Measurements from ENCODE around the gene NCKAP5.
"Not testable (repeated sequence)": the region's sequence is repeated elsewhere in the genome, so short reads cannot be mapped to it uniquely, and the experiment has no call there.

Gene NCKAP5

GRCh38 chr2:132814651-132815050 is 753.6 kb downstream of the NCKAP5 start:
- H3K4me1 ChIP-seq (ENCODE audit: insufficient read depth, low read length), result no peaks in the 10 kb centered on the region
- no peak overlapping the region for H3K4me3 ChIP-seq (ENCODE audit: low read length)
- WGBS, result 97% methylated on average over 2 of the region's 3 CpGs
- no peaks in the 10 kb centered on the region for H3K27me3 ChIP-seq (ENCODE audit: insufficient read depth, low read length)
- no peaks in the 10 kb centered on the region for H3K9me3 ChIP-seq (ENCODE audit: insufficient read depth, low read depth, low read length)
- no peak overlapping the region for H3K9ac ChIP-seq (ENCODE audit: low read depth, low read length)
- no peaks in the 10 kb centered on the region for H3K36me3 ChIP-seq (ENCODE audit: insufficient read depth, low read length)
- no peak overlapping the region for H3K27ac ChIP-seq (ENCODE audit: low read depth, low read length)

GRCh38 chr2:132813422-132813821 is 754.8 kb downstream of the NCKAP5 start:
- Histone ChIP-seq H3K36me3 (ENCODE audit: insufficient read depth, low read length) (no peaks in the 10 kb centered on the region), H3K4me3 (ENCODE audit: low read length) (no peak overlapping the region), H3K4me1 (ENCODE audit: insufficient read depth, low read length) (no peaks in the 10 kb centered on the region), H3K27me3 (ENCODE audit: insufficient read depth, low read length) (no peaks in the 10 kb centered on the region), H3K27ac (ENCODE audit: low read depth, low read length) (no peak overlapping the region), H3K9ac (ENCODE audit: low read depth, low read length) (no peak overlapping the region), H3K9me3 (ENCODE audit: insufficient read depth, low read depth, low read length) (no peaks in the 10 kb centered on the region)
- 96% methylated on average over 2 of the region's 2 CpGs for WGBS

GRCh38 chr2:132811148-132811915 is 756.9 kb downstream of the NCKAP5 start:
- Histone ChIP-seq H3K4me3 (ENCODE audit: low read length) (no peak overlapping the region), H3K27ac (ENCODE audit: low read depth, low read length) (no peak overlapping the region), H3K27me3 (ENCODE audit: insufficient read depth, low read length) (no peaks in the 10 kb centered on the region), H3K9me3 (ENCODE audit: insufficient read depth, low read depth, low read length) (peaks cover 4% of the 10 kb centered on the region; the same call in 1 of the 2 replicates), H3K36me3 (ENCODE audit: insufficient read depth, low read length) (no peaks in the 10 kb centered on the region), H3K9ac (ENCODE audit: low read depth, low read length) (no peak overlapping the region), H3K4me1 (ENCODE audit: insufficient read depth, low read length) (no peaks in the 10 kb centered on the region)
- WGBS, result 72% methylated on average over 9 of the region's 9 CpGs

- not testable (repeated sequence) for H3K27me3 ChIP-seq (ENCODE audit: insufficient read depth, low read length); H3K9me3 ChIP-seq (ENCODE audit: insufficient read depth, low read depth, low read length); H3K27ac ChIP-seq (ENCODE audit: low read depth, low read length); H3K4me3 ChIP-seq (ENCODE audit: low read length); H3K36me3 ChIP-seq (ENCODE audit: insufficient read depth, low read length); H3K4me1 ChIP-seq (ENCODE audit: insufficient read depth, low read length); H3K9ac ChIP-seq (ENCODE audit: low read depth, low read length)
- 100% methylated on average over 1 of the region's 1 CpG for WGBS
Observed at GRCh38 chr2:132809962-132810361, 758.3 kb downstream of the NCKAP5 start.

- Histone ChIP-seq H3K9me3 (ENCODE audit: insufficient read depth, low read depth, low read length) (peaks cover 4% of the 10 kb centered on the region; the same call in 1 of the 2 replicates), H3K9ac (ENCODE audit: low read depth, low read length) (no peak overlapping the region), H3K4me3 (ENCODE audit: low read length) (no peak overlapping the region), H3K4me1 (ENCODE audit: insufficient read depth, low read length) (peaks cover 9% of the 10 kb centered on the region; the same call in 1 of the 2 replicates), H3K27me3 (ENCODE audit: insufficient read depth, low read length) (no peaks in the 10 kb centered on the region), H3K27ac (ENCODE audit: low read depth, low read length) (no peak overlapping the region), H3K36me3 (ENCODE audit: insufficient read depth, low read length) (no peaks in the 10 kb centered on the region)
- WGBS, result 47% methylated on average over 4 of the region's 4 CpGs
Observed at GRCh38 chr2:132804051-132804450, 764.2 kb downstream of the NCKAP5 start.

GRCh38 chr2:132798341-132798740 is 769.9 kb downstream of the NCKAP5 start:
- Histone ChIP-seq H3K27ac (ENCODE audit: low read depth, low read length) (no peak overlapping the region), H3K27me3 (ENCODE audit: insufficient read depth, low read length) (no peaks in the 10 kb centered on the region), H3K36me3 (ENCODE audit: insufficient read depth, low read length) (no peaks in the 10 kb centered on the region), H3K9ac (ENCODE audit: low read depth, low read length) (no peak overlapping the region), H3K9me3 (ENCODE audit: insufficient read depth, low read depth, low read length) (no peaks in the 10 kb centered on the region), H3K4me3 (ENCODE audit: low read length) (no peak overlapping the region), H3K4me1 (ENCODE audit: insufficient read depth, low read length) (no peaks in the 10 kb centered on the region)

- no peak overlapping the region for H3K4me3 ChIP-seq (ENCODE audit: low read length)
- no peak overlapping the region for H3K9ac ChIP-seq (ENCODE audit: low read depth, low read length)
- no peaks in the 10 kb centered on the region for H3K4me1 ChIP-seq (ENCODE audit: insufficient read depth, low read length)
- H3K27me3 ChIP-seq (ENCODE audit: insufficient read depth, low read length), result no peaks in the 10 kb centered on the region
- 90% methylated on average over 3 of the region's 3 CpGs for whole genome bisulfite sequencing
- H3K36me3 ChIP-seq (ENCODE audit: insufficient read depth, low read length), result no peaks in the 10 kb centered on the region
- H3K27ac ChIP-seq (ENCODE audit: low read depth, low read length), result no peak overlapping the region
- no peaks in the 10 kb centered on the region for H3K9me3 ChIP-seq (ENCODE audit: insufficient read depth, low read depth, low read length)
Observed at GRCh38 chr2:132797556-132797955, 770.7 kb downstream of the NCKAP5 start.

GRCh38 chr2:132797071-132797470 is 771.2 kb downstream of the NCKAP5 start:
- 93% methylated on average over 2 of the region's 3 CpGs for WGBS
- H3K27me3 ChIP-seq (ENCODE audit: insufficient read depth, low read length), result no peaks in the 10 kb centered on the region
- H3K9ac ChIP-seq (ENCODE audit: low read depth, low read length), result no peak overlapping the region
- no peak overlapping the region for H3K27ac ChIP-seq (ENCODE audit: low read depth, low read length)
- no peaks in the 10 kb centered on the region for H3K9me3 ChIP-seq (ENCODE audit: insufficient read depth, low read depth, low read length)
- no peaks in the 10 kb centered on the region for H3K4me1 ChIP-seq (ENCODE audit: insufficient read depth, low read length)
- no peaks in the 10 kb centered on the region for H3K36me3 ChIP-seq (ENCODE audit: insufficient read depth, low read length)
- no peak overlapping the region for H3K4me3 ChIP-seq (ENCODE audit: low read length)

- Histone ChIP-seq H3K9ac (ENCODE audit: low read depth, low read length) (no peak overlapping the region), H3K36me3 (ENCODE audit: insufficient read depth, low read length) (no peaks in the 10 kb centered on the region), H3K4me3 (ENCODE audit: low read length) (no peak overlapping the region), H3K4me1 (ENCODE audit: insufficient read depth, low read length) (no peaks in the 10 kb centered on the region), H3K27ac (ENCODE audit: low read depth, low read length) (no peak overlapping the region), H3K27me3 (ENCODE audit: insufficient read depth, low read length) (no peaks in the 10 kb centered on the region), H3K9me3 (ENCODE audit: insufficient read depth, low read depth, low read length) (no peaks in the 10 kb centered on the region)
- 96% methylated on average over 2 of the region's 2 CpGs for WGBS
Observed at GRCh38 chr2:132795220-132795619, 773.0 kb downstream of the NCKAP5 start.

GRCh38 chr2:132793532-132793931 is 774.7 kb downstream of the NCKAP5 start:
- Histone ChIP-seq H3K9ac (ENCODE audit: low read depth, low read length) (no peak overlapping the region), H3K9me3 (ENCODE audit: insufficient read depth, low read depth, low read length) (no peaks in the 10 kb centered on the region), H3K4me3 (ENCODE audit: low read length) (no peak overlapping the region), H3K27ac (ENCODE audit: low read depth, low read length) (no peak overlapping the region), H3K36me3 (ENCODE audit: insufficient read depth, low read length) (no peaks in the 10 kb centered on the region), H3K4me1 (ENCODE audit: insufficient read depth, low read length) (no peaks in the 10 kb centered on the region), H3K27me3 (ENCODE audit: insufficient read depth, low read length) (no peaks in the 10 kb centered on the region)
- WGBS, result 89% methylated on average over 7 of the region's 8 CpGs

GRCh38 chr2:132790207-132790785 is 778.0 kb downstream of the NCKAP5 start:
- H3K36me3 ChIP-seq (ENCODE audit: insufficient read depth, low read length), result no peaks in the 10 kb centered on the region
- H3K27me3 ChIP-seq (ENCODE audit: insufficient read depth, low read length), result no peaks in the 10 kb centered on the region
- H3K9me3 ChIP-seq (ENCODE audit: insufficient read depth, low read depth, low read length), result no peaks in the 10 kb centered on the region
- WGBS, result 93% methylated on average over 4 of the region's 4 CpGs
- H3K4me3 ChIP-seq (ENCODE audit: low read length), result no peak overlapping the region
- H3K27ac ChIP-seq (ENCODE audit: low read depth, low read length), result no peak overlapping the region
- H3K4me1 ChIP-seq (ENCODE audit: insufficient read depth, low read length), result no peaks in the 10 kb centered on the region
- no peak overlapping the region for H3K9ac ChIP-seq (ENCODE audit: low read depth, low read length)
